HL-60 (cell line): Measurements from ENCODE around the gene RALGAPB.

Experiments
- GABPA ChIP-seq: IDR thresholded peaks from 2 replicates; pipeline ENCODE4 v1.6.1; 2012; ENCODE audit warnings: low read depth
- POLR2AphosphoS5 ChIP-seq: IDR thresholded peaks from 2 replicates; pipeline ENCODE4 v1.6.1; 2012; ENCODE audit warnings: low read depth
- TF ChIP-seq, protein P1 (sequence below): IDR thresholded peaks from one replicate; pipeline ENCODE4 v1.5.1; 2011; ENCODE audit warnings: low read length, control low read depth, inconsistent platforms; ENCODE audit not compliant: insufficient read depth
- TF ChIP-seq, protein P2 (sequence below): IDR thresholded peaks from 2 replicates; pipeline ENCODE4 v1.6.1; 2012; ENCODE audit warnings: low read depth; ENCODE audit not compliant: insufficient replicate concordance

DNA sequence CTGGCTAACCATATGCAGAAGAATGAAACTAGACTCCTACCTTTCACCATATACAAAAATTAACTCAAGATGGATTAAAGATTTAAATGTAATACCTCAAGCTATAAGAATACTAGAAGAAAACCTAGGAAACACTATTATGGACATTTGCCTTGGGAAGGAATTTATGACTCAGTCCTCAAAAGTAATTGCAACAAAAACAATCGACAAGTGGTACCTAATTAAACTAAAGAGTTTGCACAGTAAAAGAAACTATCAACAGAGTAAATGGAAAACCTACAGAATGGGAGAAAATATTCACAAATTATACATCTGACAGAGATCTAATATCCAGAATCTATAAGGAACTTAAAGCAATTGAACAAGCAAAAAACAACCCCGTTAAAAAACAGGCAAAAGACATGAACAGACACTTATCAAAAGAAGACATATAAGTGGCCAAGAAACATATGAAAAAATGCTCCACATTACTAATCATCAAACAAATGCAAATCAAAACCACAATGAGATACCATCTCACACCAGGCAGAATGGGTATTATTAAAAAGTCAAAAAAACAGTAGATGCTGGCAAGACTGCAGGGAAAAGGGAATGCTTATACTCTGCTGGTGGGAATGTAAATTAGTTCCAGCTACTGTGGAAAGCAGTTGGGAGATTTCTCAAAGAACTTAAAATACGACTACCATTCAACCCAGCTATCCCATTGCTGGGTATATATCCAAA is 31.9 kb downstream of the RALGAPB start:
- TF ChIP-seq, protein P1, sequence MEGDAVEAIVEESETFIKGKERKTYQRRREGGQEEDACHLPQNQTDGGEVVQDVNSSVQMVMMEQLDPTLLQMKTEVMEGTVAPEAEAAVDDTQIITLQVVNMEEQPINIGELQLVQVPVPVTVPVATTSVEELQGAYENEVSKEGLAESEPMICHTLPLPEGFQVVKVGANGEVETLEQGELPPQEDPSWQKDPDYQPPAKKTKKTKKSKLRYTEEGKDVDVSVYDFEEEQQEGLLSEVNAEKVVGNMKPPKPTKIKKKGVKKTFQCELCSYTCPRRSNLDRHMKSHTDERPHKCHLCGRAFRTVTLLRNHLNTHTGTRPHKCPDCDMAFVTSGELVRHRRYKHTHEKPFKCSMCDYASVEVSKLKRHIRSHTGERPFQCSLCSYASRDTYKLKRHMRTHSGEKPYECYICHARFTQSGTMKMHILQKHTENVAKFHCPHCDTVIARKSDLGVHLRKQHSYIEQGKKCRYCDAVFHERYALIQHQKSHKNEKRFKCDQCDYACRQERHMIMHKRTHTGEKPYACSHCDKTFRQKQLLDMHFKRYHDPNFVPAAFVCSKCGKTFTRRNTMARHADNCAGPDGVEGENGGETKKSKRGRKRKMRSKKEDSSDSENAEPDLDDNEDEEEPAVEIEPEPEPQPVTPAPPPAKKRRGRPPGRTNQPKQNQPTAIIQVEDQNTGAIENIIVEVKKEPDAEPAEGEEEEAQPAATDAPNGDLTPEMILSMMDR, result no peak
- TF ChIP-seq, protein P2, sequence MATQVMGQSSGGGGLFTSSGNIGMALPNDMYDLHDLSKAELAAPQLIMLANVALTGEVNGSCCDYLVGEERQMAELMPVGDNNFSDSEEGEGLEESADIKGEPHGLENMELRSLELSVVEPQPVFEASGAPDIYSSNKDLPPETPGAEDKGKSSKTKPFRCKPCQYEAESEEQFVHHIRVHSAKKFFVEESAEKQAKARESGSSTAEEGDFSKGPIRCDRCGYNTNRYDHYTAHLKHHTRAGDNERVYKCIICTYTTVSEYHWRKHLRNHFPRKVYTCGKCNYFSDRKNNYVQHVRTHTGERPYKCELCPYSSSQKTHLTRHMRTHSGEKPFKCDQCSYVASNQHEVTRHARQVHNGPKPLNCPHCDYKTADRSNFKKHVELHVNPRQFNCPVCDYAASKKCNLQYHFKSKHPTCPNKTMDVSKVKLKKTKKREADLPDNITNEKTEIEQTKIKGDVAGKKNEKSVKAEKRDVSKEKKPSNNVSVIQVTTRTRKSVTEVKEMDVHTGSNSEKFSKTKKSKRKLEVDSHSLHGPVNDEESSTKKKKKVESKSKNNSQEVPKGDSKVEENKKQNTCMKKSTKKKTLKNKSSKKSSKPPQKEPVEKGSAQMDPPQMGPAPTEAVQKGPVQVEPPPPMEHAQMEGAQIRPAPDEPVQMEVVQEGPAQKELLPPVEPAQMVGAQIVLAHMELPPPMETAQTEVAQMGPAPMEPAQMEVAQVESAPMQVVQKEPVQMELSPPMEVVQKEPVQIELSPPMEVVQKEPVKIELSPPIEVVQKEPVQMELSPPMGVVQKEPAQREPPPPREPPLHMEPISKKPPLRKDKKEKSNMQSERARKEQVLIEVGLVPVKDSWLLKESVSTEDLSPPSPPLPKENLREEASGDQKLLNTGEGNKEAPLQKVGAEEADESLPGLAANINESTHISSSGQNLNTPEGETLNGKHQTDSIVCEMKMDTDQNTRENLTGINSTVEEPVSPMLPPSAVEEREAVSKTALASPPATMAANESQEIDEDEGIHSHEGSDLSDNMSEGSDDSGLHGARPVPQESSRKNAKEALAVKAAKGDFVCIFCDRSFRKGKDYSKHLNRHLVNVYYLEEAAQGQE, result no peak
- no peak for TF ChIP-seq GABPA
- no peak for TF ChIP-seq POLR2AphosphoS5
